GM12891 (cell line): Measurements from ENCODE around the gene RNU7-1.

Experiments
- DNase-seq: peaks from one replicate; pipeline ENCODE4 v3.0.0; 2011; ENCODE audit warnings: low spot score; ENCODE audit not compliant: insufficient read length
- FAIRE-seq: peaks from 2 replicates; lab custom pipeline; 2011; peaks lifted over from hg19 to GRCh38; lab: Jason Lieb, UNC
- PAX5 ChIP-seq: IDR thresholded peaks from 2 replicates; pipeline ENCODE4 v1.6.1; 2011; ENCODE audit warnings: low read length, moderate library complexity, mild to moderate bottlenecking; ENCODE audit not compliant: insufficient read depth, severe bottlenecking
- POLR2A ChIP-seq: IDR thresholded peaks from 2 replicates; pipeline ENCODE4 v1.6.1; 2011; ENCODE audit warnings: low read depth, low read length, control low read depth
- POLR2AphosphoS5 ChIP-seq: IDR thresholded peaks from 2 replicates; pipeline ENCODE4 v1.6.1; 2011; ENCODE audit warnings: low read depth, low read length, control low read depth
- POU2F2 ChIP-seq: IDR thresholded peaks from 2 replicates; pipeline ENCODE4 v1.6.1; 2011; ENCODE audit warnings: low read depth, mild to moderate bottlenecking, control low read depth, low read length, moderate library complexity
- SPI1 ChIP-seq: IDR thresholded peaks from 2 replicates; pipeline ENCODE4 v1.6.1; 2011; ENCODE audit warnings: low read depth, low read length, control low read depth
- TAF1 ChIP-seq: IDR thresholded peaks from 2 replicates; pipeline ENCODE4 v1.6.1; 2011; ENCODE audit warnings: low read depth, low read length, control low read depth

The RNU7-1 gene

GRCh38 chr12:6981152-6982052 is 37.8 kb downstream of the RNU7-1 start:
- no peak for DNase-seq
- no peak for FAIRE-seq

GRCh38 chr12:6982532-6982931 is 38.9 kb downstream of the RNU7-1 start:
- FAIRE-seq: no peak
- TF ChIP-seq POU2F2 (no peak), POLR2AphosphoS5 (no peak), TAF1 (no peak), POLR2A (no peak), PAX5 (no peak), SPI1 (no peak)
- no peak for DNase-seq

More at GRCh38 chr12:6981152-6982052, 37.8 kb downstream of the RNU7-1 start:
- TF ChIP-seq SPI1 (no peak), TAF1 (no peak), PAX5 (no peak), POLR2A (no peak), POU2F2 (no peak), POLR2AphosphoS5 (no peak)

- no peak for TF ChIP-seq POLR2A
- no peak for FAIRE-seq
- DNase-seq: no peak
Observed at GRCh38 chr12:6987956-6988553, 44.4 kb downstream of the RNU7-1 start.
